HL-60/S4 (cell line): ENCODE data around the gene ARHGDIB.

Experiments used
- in situ Hi-C: fragments of 300-500 bp; cut with MboI; formaldehyde crosslinking; loops from 2 replicates; pipeline ENCODE4 v1.14.3; 2022; ENCODE audit warnings: low sequenced_read_pairs

The ARHGDIB gene

GRCh38 chr12:14984766-14985285 is 23.4 kb upstream of the ARHGDIB start:
- in situ Hi-C loops = loop anchor here (5.0 kb wide), 1 partner anchor 138 kb away; no protein-coding TSS in a partner anchor

- in situ Hi-C loops = no loop called here
Measured at GRCh38 chr12:14984036-14984435, 22.6 kb upstream of the ARHGDIB start.

- in situ Hi-C loops = no loop called here
Measured at GRCh38 chr12:14982991-14983390, 21.6 kb upstream of the ARHGDIB start.

- in situ Hi-C loops = no loop called here
Measured at GRCh38 chr12:14982562-14982961, 21.2 kb upstream of the ARHGDIB start.

- in situ Hi-C loops = no loop called here
Measured at GRCh38 chr12:14981049-14981448, 19.6 kb upstream of the ARHGDIB start.

- in situ Hi-C loops = no loop called here
Measured at GRCh38 chr12:14979468-14979867, 18.1 kb upstream of the ARHGDIB start.

- in situ Hi-C loops = no loop called here
Measured at GRCh38 chr12:14976658-14977057, 15.3 kb upstream of the ARHGDIB start.

- in situ Hi-C loops = no loop called here
Measured at GRCh38 chr12:14975457-14975856, 14.1 kb upstream of the ARHGDIB start.

GRCh38 chr12:14974633-14975032 is 13.2 kb upstream of the ARHGDIB start:
- in situ Hi-C loops = no loop called here

- in situ Hi-C loops = no loop called here
Measured at GRCh38 chr12:14972816-14973215, 11.4 kb upstream of the ARHGDIB start, which contains the start of gene PDE6H. TSS of gene PDE6H (plus strand) at chr12:14973042. CDS start at chr12:14978013, 4,971 bp downstream.

- in situ Hi-C loops = no loop called here
Measured at GRCh38 chr12:14970473-14970872, 9.1 kb upstream of the ARHGDIB start.

- in situ Hi-C loops = no loop called here
Measured at GRCh38 chr12:14968478-14968877, 7.1 kb upstream of the ARHGDIB start.

- in situ Hi-C loops = no loop called here
Measured at GRCh38 chr12:14965221-14965620, 3.8 kb upstream of the ARHGDIB start.

GRCh38 chr12:14964406-14964805 is 3.0 kb upstream of the ARHGDIB start:
- in situ Hi-C loops = no loop called here

- in situ Hi-C loops = no loop called here
Measured at GRCh38 chr12:14963520-14963919, 2.1 kb upstream of the ARHGDIB start.

- in situ Hi-C loops = no loop called here
Measured at GRCh38 chr12:14962797-14963196, 1.4 kb upstream of the ARHGDIB start.

GRCh38 chr12:14962153-14962539 is 745 bp upstream of the ARHGDIB start:
- in situ Hi-C loops = no loop called here

- in situ Hi-C loops = no loop called here
Measured at GRCh38 chr12:14960548-14961465, 594 bp downstream of the ARHGDIB start.

GRCh38 chr12:14959916-14960496 is 1.4 kb downstream of the ARHGDIB start:
- in situ Hi-C loops = no loop called here

- in situ Hi-C loops = no loop called here
Measured at GRCh38 chr12:14959463-14959862, 1.9 kb downstream of the ARHGDIB start.

- in situ Hi-C loops = no loop called here
Measured at GRCh38 chr12:14959126-14959440, 2.3 kb downstream of the ARHGDIB start.
